ENCODE measurements around the gene GMEB2.

Gene GMEB2

GRCh38 chr20:63545814-63546213, 81.1 kb downstream of the GMEB2 start:
- no peak for DNase-seq (ENCODE audit: low read depth, low spot score)

- DNase-seq (ENCODE audit: low read depth, low spot score), result no peak
Observed at GRCh38 chr20:63544958-63545516, 81.9 kb downstream of the GMEB2 start.

- DNase-seq (ENCODE audit: low read depth, low spot score), result no peak
Observed at GRCh38 chr20:63544241-63544957, 82.5 kb downstream of the GMEB2 start.

GRCh38 chr20:63543733-63544132, 83.2 kb downstream of the GMEB2 start:
- DNase-seq (ENCODE audit: low read depth, low spot score), result no peak

- DNase-seq (ENCODE audit: low read depth, low spot score), result no peak
Observed at GRCh38 chr20:63543131-63543530, 83.8 kb downstream of the GMEB2 start.

- no peak for DNase-seq (ENCODE audit: low read depth, low spot score)
Observed at GRCh38 chr20:63542696-63543095, 84.2 kb downstream of the GMEB2 start.

- DNase-seq (ENCODE audit: low read depth, low spot score), result no peak
Observed at GRCh38 chr20:63542031-63542559, 84.8 kb downstream of the GMEB2 start.

GRCh38 chr20:63541371-63541770, 85.5 kb downstream of the GMEB2 start:
- no peak for DNase-seq (ENCODE audit: low read depth, low spot score)

GRCh38 chr20:63540417-63541186, 86.3 kb downstream of the GMEB2 start:
- DNase-seq (ENCODE audit: low read depth, low spot score), result no peak

GRCh38 chr20:63539441-63540370, 87.2 kb downstream of the GMEB2 start:
- DNase-seq (ENCODE audit: low read depth, low spot score), result no peak

GRCh38 chr20:63539092-63539430, 87.8 kb downstream of the GMEB2 start:
- DNase-seq (ENCODE audit: low read depth, low spot score), result no peak

- no peak for DNase-seq (ENCODE audit: low read depth, low spot score)
Observed at GRCh38 chr20:63538204-63539091, 88.5 kb downstream of the GMEB2 start.

All from activated naive CD8-positive, alpha-beta T cell treated with anti-CD3 and anti-CD28 coated beads, Interleukin-2, amount 50 U/mL, for 16 hours (primary cell).